ENCODE measurements around the gene AQP10.

DNA sequence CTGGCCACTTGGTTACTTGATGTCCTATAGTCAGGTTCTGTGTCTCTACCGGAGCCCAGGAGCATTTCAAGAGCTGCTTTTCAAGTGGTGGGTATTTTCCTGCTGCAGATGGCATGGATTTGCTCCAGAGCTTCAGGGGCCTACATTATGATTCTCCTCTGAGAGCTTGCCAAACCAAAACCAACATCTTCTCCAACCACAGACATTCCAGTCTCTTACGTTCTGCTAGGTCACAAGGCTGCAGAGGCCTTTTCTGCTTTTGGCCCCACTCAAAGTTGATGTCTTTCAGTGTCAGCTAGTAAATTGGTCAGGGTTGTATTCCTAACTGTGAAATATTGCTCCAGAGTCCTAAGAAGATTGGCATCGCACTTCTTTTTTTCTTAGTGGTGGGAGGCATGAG lies 14.7 kb upstream of the AQP10 start:
- TF ChIP-seq ZBTB7A (IDR thresholded peaks at IDR 0.05; ENCODE audit: low read depth), result no peak
- no peak for TF ChIP-seq RAD21 (IDR thresholded peaks at IDR 0.05; ENCODE audit: low read depth)
- TF ChIP-seq YY1 (IDR thresholded peaks at IDR 0.05; ENCODE audit: low read depth), result no peak
- TF ChIP-seq EP300 (IDR thresholded peaks at IDR 0.05; ENCODE audit: borderline replicate concordance), result no peak

Measured in Ishikawa (cell line).